ENCODE results near the gene IMPACT. TPM values are rescaled to one million over a fixed set of nuclear protein-coding genes. Genes with fewer than 3 reads are reported as not detected.

IMPACT gene
- total and polyA plus RNA-seq, 2 donors, result 14.6 to 42.6 TPM

GRCh38 chr18:24500217-24500616, 73.7 kb downstream of the IMPACT start:
- no peak overlapping the region for H3K4me3 ChIP-seq (ENCODE audit: low read depth, low read length)
- H3K36me3 ChIP-seq (ENCODE audit: insufficient read depth), result no peaks in the 10 kb centered on the region
- 95% methylated on average over 2 of the region's 2 CpGs for WGBS
- DNase-seq (ENCODE audit: extremely low spot score), result no peak
- no peak overlapping the region for H3K27ac ChIP-seq (ENCODE audit: low read depth)
- no peaks in the 10 kb centered on the region for H3K4me1 ChIP-seq (ENCODE audit: insufficient read depth)

GRCh38 chr18:24500766-24501165, 74.3 kb downstream of the IMPACT start:
- no peaks in the 10 kb centered on the region for H3K4me1 ChIP-seq (ENCODE audit: insufficient read depth)
- DNase-seq (ENCODE audit: extremely low spot score), result no peak
- no peak overlapping the region for H3K4me3 ChIP-seq (ENCODE audit: low read depth, low read length)
- no peaks in the 10 kb centered on the region for H3K36me3 ChIP-seq (ENCODE audit: insufficient read depth)
- 93% methylated on average over 6 of the region's 6 CpGs for WGBS
- no peak overlapping the region for H3K27ac ChIP-seq (ENCODE audit: low read depth)

- H3K27ac ChIP-seq (ENCODE audit: low read depth), result no peak overlapping the region
- 87% methylated on average over 7 of the region's 7 CpGs for WGBS
- no peak for DNase-seq (ENCODE audit: extremely low spot score)
- no peak overlapping the region for H3K4me3 ChIP-seq (ENCODE audit: low read depth, low read length)
- H3K4me1 ChIP-seq (ENCODE audit: insufficient read depth), result no peaks in the 10 kb centered on the region
- H3K36me3 ChIP-seq (ENCODE audit: insufficient read depth), result no peaks in the 10 kb centered on the region
These were observed 76.4 kb downstream of the IMPACT start for GRCh38 chr18:24502667-24503523.

Small RNAs within 50 kb of the gene (small RNA-seq; reads per million reads assigned to genes)
- not detected for gene RF00019

Other genes with a start within 250 kb of the IMPACT start
- 53.3 TPM for gene OSBPL1A, start 28.8 kb upstream of the IMPACT start, total RNA-seq
- 46.6 TPM for gene OSBPL1A, start 28.8 kb upstream of the IMPACT start, polyA plus RNA-seq
- gene HRH4, start 34.0 kb downstream of the IMPACT start, total RNA-seq, result 0.26 TPM
- 0.05 TPM for gene HRH4, start 34.0 kb downstream of the IMPACT start, polyA plus RNA-seq